Epithelial cell of prostate (primary cell): ENCODE measurements around the gene USP40.
"Not testable (repeated sequence)": the region's sequence is repeated elsewhere in the genome, so short reads cannot be mapped to it uniquely, and the experiment has no call there.

Experiments used
- DNase-seq: peaks from one replicate; pipeline ENCODE4 v3.0.0-alpha.2; 2011; ENCODE audit warnings: low read depth, low spot score
- H3K27ac ChIP-seq: fragments of 450-650 bp; 2 replicates; pipeline ENCODE4 v1.5.1; 2017; ENCODE audit warnings: mild to moderate bottlenecking

USP40 gene

GRCh38 chr2:233566141-233566956 lies at the start of gene USP40:
Gene USP40, minus strand, starts transcription at chr2:233566782. Its CDS starts 1,228 bp downstream, at chr2:233565554.
- DNase-seq: peak; percentile 46
- H3K27ac ChIP-seq: peak within 1 kb of the TSS; percentile 82

- no peak for DNase-seq
- H3K27ac ChIP-seq: no peak overlapping the region
Measured at GRCh38 chr2:233611284-233611683, 44.7 kb upstream of the USP40 start.

GRCh38 chr2:233605680-233606079 lies 39.1 kb upstream of the USP40 start:
- H3K27ac ChIP-seq: no peak overlapping the region
- DNase-seq: no peak

GRCh38 chr2:233604826-233605225 lies 38.2 kb upstream of the USP40 start:
- H3K27ac ChIP-seq: no peak overlapping the region
- DNase-seq: no peak

GRCh38 chr2:233603520-233603919 lies 36.9 kb upstream of the USP40 start:
- H3K27ac ChIP-seq: no peak overlapping the region
- DNase-seq: no peak

GRCh38 chr2:233602076-233602475 lies 35.5 kb upstream of the USP40 start:
- no peak for DNase-seq
- no peak overlapping the region for H3K27ac ChIP-seq

GRCh38 chr2:233600386-233600785 lies 33.8 kb upstream of the USP40 start:
- H3K27ac ChIP-seq: no peak overlapping the region
- no peak for DNase-seq

- DNase-seq: no peak
Measured at GRCh38 chr2:233598952-233599351, 32.4 kb upstream of the USP40 start.

GRCh38 chr2:233597522-233597921 lies 30.9 kb upstream of the USP40 start:
- DNase-seq: no peak
- H3K27ac ChIP-seq: no peak overlapping the region

More at GRCh38 chr2:233598952-233599351, 32.4 kb upstream of the USP40 start:
- H3K27ac ChIP-seq: no peak overlapping the region

- no peak for DNase-seq
- H3K27ac ChIP-seq: no peak overlapping the region
Measured at GRCh38 chr2:233593201-233593600, 26.6 kb upstream of the USP40 start.

- not testable (repeated sequence) for DNase-seq, H3K27ac ChIP-seq
Measured at GRCh38 chr2:233592706-233593105, 26.1 kb upstream of the USP40 start.

- H3K27ac ChIP-seq: no peak overlapping the region
- no peak for DNase-seq
Measured at GRCh38 chr2:233588400-233588799, 21.8 kb upstream of the USP40 start.

- no peak overlapping the region for H3K27ac ChIP-seq
- no peak for DNase-seq
Measured at GRCh38 chr2:233584210-233584609, 17.6 kb upstream of the USP40 start.

GRCh38 chr2:233583217-233583965 lies 16.8 kb upstream of the USP40 start:
- not testable (repeated sequence) for H3K27ac ChIP-seq, DNase-seq

GRCh38 chr2:233577341-233577740 lies 10.8 kb upstream of the USP40 start:
- not testable (repeated sequence) for DNase-seq

GRCh38 chr2:233572468-233572867 lies 5.9 kb upstream of the USP40 start:
- peak; percentile 8 for DNase-seq
- no peak overlapping the region for H3K27ac ChIP-seq

More at GRCh38 chr2:233577341-233577740, 10.8 kb upstream of the USP40 start:
- H3K27ac ChIP-seq: not testable (repeated sequence)

- H3K27ac ChIP-seq: no peak overlapping the region
- no peak for DNase-seq
Measured at GRCh38 chr2:233571462-233571861, 4.9 kb upstream of the USP40 start.

- H3K27ac ChIP-seq: no peak overlapping the region
- no peak for DNase-seq
Measured at GRCh38 chr2:233571001-233571400, 4.4 kb upstream of the USP40 start.

GRCh38 chr2:233565685-233566140 lies 869 bp downstream of the USP40 start:
- peak overlapping the region; percentile 82 for H3K27ac ChIP-seq
- DNase-seq: no peak

GRCh38 chr2:233563663-233564430 lies 2.7 kb downstream of the USP40 start:
- no peak overlapping the region for H3K27ac ChIP-seq
- no peak for DNase-seq
